ENCODE measurements around the gene QPRT. TPM values are rescaled to one million over a fixed set of nuclear protein-coding genes. Genes with fewer than 3 reads are reported as not detected.
"Not testable (repeated sequence)": the region's sequence is repeated elsewhere in the genome, so short reads cannot be mapped to it uniquely, and the experiment has no call there.

The QPRT gene
- total and polyA plus RNA-seq, 2 donors (not counting 3 experiments of a cell fraction or from before 2014, with no cell fraction given): 0.40 to 0.44 TPM

DNA sequence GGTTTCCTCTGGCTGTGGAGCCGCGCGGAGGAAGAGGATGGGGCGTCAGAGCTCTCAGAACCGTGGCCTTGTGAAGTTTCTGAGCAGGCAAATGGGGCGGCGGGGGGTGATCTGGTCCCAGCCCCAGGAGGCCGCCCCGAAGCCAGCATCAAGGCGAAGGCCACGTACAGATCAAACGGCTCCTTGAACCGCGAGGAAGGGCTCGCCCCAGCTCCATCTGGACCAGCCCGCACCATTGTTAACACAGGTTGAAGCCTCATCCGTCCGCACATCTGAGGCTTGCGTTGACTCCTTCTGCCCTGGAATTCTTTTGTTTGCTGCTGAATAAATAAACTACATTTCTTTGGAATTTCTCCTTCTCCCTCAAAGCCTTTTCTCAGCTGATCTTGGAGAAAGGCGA lies 47.3 kb upstream of the QPRT start:
- H3K79me2 ChIP-seq (ENCODE audit: control insufficient read depth, insufficient read depth, low read length); FAIRE-seq; H3K27me3 ChIP-seq (ENCODE audit: control insufficient read depth in 2 of 2, insufficient read depth in 2 of 2, low read length in 2 of 2); H3K4me3 ChIP-seq (replicated peaks in 1 of 3; ENCODE audit: insufficient read depth in 1 of 3, low read depth in 1 of 3, low read length in 3 of 3); H3K9me3 ChIP-seq (replicated peaks; ENCODE audit: control insufficient read depth, insufficient read depth, low read length); BruUV-seq (replicated peaks); H3K9ac ChIP-seq (replicated peaks; ENCODE audit: extremely low read depth, insufficient read depth, low read length); intact Hi-C loops (cut with micrococcal nuclease); H3K36me3 ChIP-seq (ENCODE audit: control insufficient read depth in 2 of 2, extremely low read depth in 1 of 2, insufficient read depth in 2 of 2, low read length in 2 of 2); H3K9me1 ChIP-seq (replicated peaks; ENCODE audit: control insufficient read depth, extremely low read depth, insufficient read depth, low read length); H3K4me2 ChIP-seq (ENCODE audit: insufficient read depth, low read length); POLR2A ChIA-PET; H4K20me1 ChIP-seq (replicated peaks; ENCODE audit: control insufficient read depth, extremely low read depth, insufficient read depth, low read length); dilution Hi-C loops (cut with MboI; ENCODE audit: extremely low pct_ligation_motif_present, low sequenced_read_pairs); H3K4me1 ChIP-seq (ENCODE audit: control insufficient read depth, extremely low read depth, insufficient read depth, low read length); H3K27ac ChIP-seq (ENCODE audit: insufficient read depth, low read depth, low read length); H2AFZ ChIP-seq (ENCODE audit: low read depth, low read length); DNase-seq (ENCODE audit: low read depth, low spot score): not testable (repeated sequence)
- CTCF ChIA-PET: interaction anchor here (0.6 kb wide), 1 partner anchor 388 kb away, joined by 3 read pairs; no protein-coding TSS in a partner anchor

DNA sequence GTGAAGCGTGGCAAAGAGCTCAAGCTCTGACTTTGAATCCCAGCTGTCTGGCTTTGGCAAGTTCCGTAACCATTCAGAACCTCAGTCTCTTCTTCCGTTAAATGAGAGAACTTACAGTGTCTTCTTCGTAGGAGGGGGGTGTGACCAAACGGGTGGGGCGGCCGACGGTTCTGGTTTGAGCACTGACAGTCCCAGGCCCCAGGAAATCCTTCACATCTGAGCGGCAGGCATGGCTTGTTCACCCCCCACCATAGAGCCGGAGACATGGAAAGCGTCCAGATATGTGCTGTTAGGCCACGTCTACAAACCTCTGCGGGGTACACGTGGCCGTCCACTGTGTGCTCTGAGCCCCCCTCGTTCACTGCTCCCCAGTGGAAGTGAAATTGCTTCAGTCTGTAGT lies 43.1 kb upstream of the QPRT start:
- H3K27me3 ChIP-seq (ENCODE audit: control insufficient read depth in 2 of 2, insufficient read depth in 2 of 2, low read length in 2 of 2); H3K4me1 ChIP-seq (ENCODE audit: control insufficient read depth, extremely low read depth, insufficient read depth, low read length); CTCF ChIA-PET; H3K79me2 ChIP-seq (ENCODE audit: control insufficient read depth, insufficient read depth, low read length); POLR2A ChIA-PET; H3K4me2 ChIP-seq (ENCODE audit: insufficient read depth, low read length); DNase-seq (ENCODE audit: low read depth, low spot score); H3K4me3 ChIP-seq (replicated peaks in 1 of 3; ENCODE audit: insufficient read depth in 1 of 3, low read depth in 1 of 3, low read length in 3 of 3); H3K9me3 ChIP-seq (replicated peaks; ENCODE audit: control insufficient read depth, insufficient read depth, low read length); H2AFZ ChIP-seq (ENCODE audit: low read depth, low read length); dilution Hi-C loops (cut with MboI; ENCODE audit: extremely low pct_ligation_motif_present, low sequenced_read_pairs); intact Hi-C loops (cut with micrococcal nuclease); FAIRE-seq; BruUV-seq (replicated peaks); H4K20me1 ChIP-seq (replicated peaks; ENCODE audit: control insufficient read depth, extremely low read depth, insufficient read depth, low read length); H3K27ac ChIP-seq (ENCODE audit: insufficient read depth, low read depth, low read length); H3K9me1 ChIP-seq (replicated peaks; ENCODE audit: control insufficient read depth, extremely low read depth, insufficient read depth, low read length); H3K36me3 ChIP-seq (ENCODE audit: control insufficient read depth in 2 of 2, extremely low read depth in 1 of 2, insufficient read depth in 2 of 2, low read length in 2 of 2); H3K9ac ChIP-seq (replicated peaks; ENCODE audit: extremely low read depth, insufficient read depth, low read length): not testable (repeated sequence)

DNA sequence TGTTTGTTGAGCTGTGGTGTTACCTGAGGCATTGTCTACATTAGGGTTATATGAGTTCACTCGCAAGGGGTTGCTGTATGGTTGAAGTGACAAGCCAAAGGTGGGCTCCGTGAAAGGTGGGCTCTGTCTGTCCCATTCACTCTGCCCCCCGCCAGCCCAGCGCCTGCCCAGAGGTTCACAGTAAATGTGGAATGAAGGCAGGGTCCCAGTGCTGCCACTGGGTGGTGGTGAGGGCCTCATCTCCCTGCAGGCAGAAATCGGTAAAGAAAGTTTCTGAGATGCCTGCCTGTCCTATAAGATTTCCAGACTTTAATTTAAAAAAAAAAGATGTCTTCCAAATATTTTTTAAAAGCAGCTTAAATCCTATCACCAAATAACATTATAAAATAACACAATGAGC lies 42.6 kb upstream of the QPRT start:
- H3K27me3 ChIP-seq (ENCODE audit: control insufficient read depth in 2 of 2, insufficient read depth in 2 of 2, low read length in 2 of 2); intact Hi-C loops (cut with micrococcal nuclease); H3K36me3 ChIP-seq (ENCODE audit: control insufficient read depth in 2 of 2, extremely low read depth in 1 of 2, insufficient read depth in 2 of 2, low read length in 2 of 2); H3K4me2 ChIP-seq (ENCODE audit: insufficient read depth, low read length); H3K27ac ChIP-seq (ENCODE audit: insufficient read depth, low read depth, low read length); H3K9ac ChIP-seq (replicated peaks; ENCODE audit: extremely low read depth, insufficient read depth, low read length); POLR2A ChIA-PET; H3K4me3 ChIP-seq (replicated peaks in 1 of 3; ENCODE audit: insufficient read depth in 1 of 3, low read depth in 1 of 3, low read length in 3 of 3); FAIRE-seq; H4K20me1 ChIP-seq (replicated peaks; ENCODE audit: control insufficient read depth, extremely low read depth, insufficient read depth, low read length); H3K79me2 ChIP-seq (ENCODE audit: control insufficient read depth, insufficient read depth, low read length); BruUV-seq (replicated peaks); H3K4me1 ChIP-seq (ENCODE audit: control insufficient read depth, extremely low read depth, insufficient read depth, low read length); CTCF ChIA-PET; H3K9me3 ChIP-seq (replicated peaks; ENCODE audit: control insufficient read depth, insufficient read depth, low read length); H3K9me1 ChIP-seq (replicated peaks; ENCODE audit: control insufficient read depth, extremely low read depth, insufficient read depth, low read length); DNase-seq (ENCODE audit: low read depth, low spot score); dilution Hi-C loops (cut with MboI; ENCODE audit: extremely low pct_ligation_motif_present, low sequenced_read_pairs); H2AFZ ChIP-seq (ENCODE audit: low read depth, low read length): not testable (repeated sequence)

- dilution Hi-C loops (cut with MboI; ENCODE audit: extremely low pct_ligation_motif_present, low sequenced_read_pairs); CTCF ChIA-PET; H3K4me3 ChIP-seq (replicated peaks in 1 of 3; ENCODE audit: insufficient read depth in 1 of 3, low read depth in 1 of 3, low read length in 3 of 3); H3K36me3 ChIP-seq (ENCODE audit: control insufficient read depth in 2 of 2, extremely low read depth in 1 of 2, insufficient read depth in 2 of 2, low read length in 2 of 2); H3K4me2 ChIP-seq (ENCODE audit: insufficient read depth, low read length); H3K9me1 ChIP-seq (replicated peaks; ENCODE audit: control insufficient read depth, extremely low read depth, insufficient read depth, low read length); H3K9ac ChIP-seq (replicated peaks; ENCODE audit: extremely low read depth, insufficient read depth, low read length); intact Hi-C loops (cut with micrococcal nuclease); H3K9me3 ChIP-seq (replicated peaks; ENCODE audit: control insufficient read depth, insufficient read depth, low read length); BruUV-seq (replicated peaks); H4K20me1 ChIP-seq (replicated peaks; ENCODE audit: control insufficient read depth, extremely low read depth, insufficient read depth, low read length); H3K79me2 ChIP-seq (ENCODE audit: control insufficient read depth, insufficient read depth, low read length); H3K27ac ChIP-seq (ENCODE audit: insufficient read depth, low read depth, low read length); POLR2A ChIA-PET; H3K4me1 ChIP-seq (ENCODE audit: control insufficient read depth, extremely low read depth, insufficient read depth, low read length); H3K27me3 ChIP-seq (ENCODE audit: control insufficient read depth in 2 of 2, insufficient read depth in 2 of 2, low read length in 2 of 2); FAIRE-seq; H2AFZ ChIP-seq (ENCODE audit: low read depth, low read length); DNase-seq (ENCODE audit: low read depth, low spot score): not testable (repeated sequence)
Measured at GRCh38 chr16:29638751-29639150, 40.2 kb upstream of the QPRT start.

Data from endothelial cell of umbilical vein (primary cell).